ENCODE data around the gene BIN2.
A peak's percentile ranks its signal among the peaks of the same experiment; 100 is the strongest.

Gene BIN2

GRCh38 chr12:51254536-51254935 is 69.4 kb downstream of the BIN2 start:
- DNase-seq = no peak

- no peak for DNase-seq
Observed at GRCh38 chr12:51253276-51253675, 70.7 kb downstream of the BIN2 start.

DNA sequence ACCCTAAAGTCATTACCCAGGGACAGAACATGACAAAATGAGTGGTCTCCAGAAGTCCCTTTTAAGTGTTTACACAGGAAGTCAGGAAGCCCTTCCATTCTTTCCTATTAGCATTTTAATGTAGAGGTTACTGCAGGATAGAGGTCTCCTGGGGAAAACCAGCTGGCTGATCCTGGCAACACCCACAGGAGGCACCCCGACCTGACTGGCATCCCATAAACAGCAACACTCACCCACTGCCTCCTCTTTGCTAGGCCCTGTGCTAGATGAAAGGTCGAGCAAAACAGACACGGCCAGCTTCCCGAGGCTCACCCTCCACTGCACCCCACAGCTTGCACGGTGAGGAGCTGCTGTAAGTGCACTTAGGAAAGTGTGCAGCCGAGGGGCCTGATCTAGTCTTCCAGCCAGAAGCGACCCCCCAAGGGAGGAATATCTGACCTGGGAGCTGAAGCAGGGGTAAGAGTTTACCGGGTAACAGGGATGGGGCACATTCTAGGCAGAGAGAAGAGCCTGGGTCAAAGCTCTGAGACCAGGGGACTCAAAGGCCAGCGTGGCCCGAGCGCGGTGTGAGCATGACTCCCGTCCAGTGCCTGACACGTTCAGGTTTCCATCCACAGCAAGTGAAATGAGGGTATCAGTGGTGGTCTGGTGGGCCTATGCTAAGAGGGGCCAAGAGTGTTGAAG is 76.3 kb downstream of the BIN2 start:
- DNase-seq = no peak

GRCh38 chr12:51246254-51246853 is 77.6 kb downstream of the BIN2 start:
- DNase-seq = peak; percentile 84 to 96 (median 90)

- DNase-seq = no peak
Observed at GRCh38 chr12:51245476-51246253, 78.3 kb downstream of the BIN2 start.

DNA sequence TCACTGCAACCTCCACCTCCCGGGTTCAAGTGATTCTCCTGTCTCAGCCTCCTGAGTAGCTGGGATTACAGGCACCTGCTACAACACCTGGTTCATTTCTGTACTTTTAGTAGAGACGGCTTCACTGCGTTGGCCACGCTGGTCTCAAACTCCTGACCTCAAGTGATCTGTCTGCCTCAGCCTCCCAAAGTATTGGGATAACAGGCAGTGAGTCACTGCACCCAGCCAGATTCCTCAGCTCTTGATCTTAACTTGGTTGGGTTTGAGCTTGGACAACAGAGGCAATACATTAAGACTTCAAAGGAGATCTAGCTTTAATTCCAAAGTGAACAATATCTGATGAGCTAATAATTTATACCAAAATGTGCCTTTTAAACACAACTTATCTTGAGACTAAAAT is 79.7 kb downstream of the BIN2 start:
- DNase-seq = no peak

DNA sequence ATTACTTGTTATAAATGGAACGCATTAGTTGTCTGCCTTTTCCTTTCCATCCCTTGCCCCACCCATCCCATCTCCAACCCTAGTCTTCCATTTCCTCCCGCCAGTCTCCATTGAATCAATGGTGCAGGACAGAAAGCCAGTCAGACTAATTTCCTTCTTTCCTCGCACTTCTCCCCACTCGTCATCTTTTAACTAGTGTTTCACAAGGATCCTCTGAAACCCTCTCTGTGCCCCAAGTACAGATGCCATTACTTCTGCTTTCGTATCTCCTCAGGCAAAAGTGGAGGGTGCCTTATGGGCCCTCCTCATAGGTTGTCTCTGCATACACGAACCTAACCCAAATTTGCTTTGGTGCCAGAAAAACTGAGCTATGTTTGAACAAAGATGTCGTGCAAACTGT is 81.1 kb downstream of the BIN2 start:
- DNase-seq = peak; percentile 67 to 89 (median 78)

GRCh38 chr12:51242120-51242519 is 81.9 kb downstream of the BIN2 start:
- peak; percentile 87 to 94 (median 92) for DNase-seq

- no peak for DNase-seq
Observed at GRCh38 chr12:51240971-51241370, 83.0 kb downstream of the BIN2 start.

DNA sequence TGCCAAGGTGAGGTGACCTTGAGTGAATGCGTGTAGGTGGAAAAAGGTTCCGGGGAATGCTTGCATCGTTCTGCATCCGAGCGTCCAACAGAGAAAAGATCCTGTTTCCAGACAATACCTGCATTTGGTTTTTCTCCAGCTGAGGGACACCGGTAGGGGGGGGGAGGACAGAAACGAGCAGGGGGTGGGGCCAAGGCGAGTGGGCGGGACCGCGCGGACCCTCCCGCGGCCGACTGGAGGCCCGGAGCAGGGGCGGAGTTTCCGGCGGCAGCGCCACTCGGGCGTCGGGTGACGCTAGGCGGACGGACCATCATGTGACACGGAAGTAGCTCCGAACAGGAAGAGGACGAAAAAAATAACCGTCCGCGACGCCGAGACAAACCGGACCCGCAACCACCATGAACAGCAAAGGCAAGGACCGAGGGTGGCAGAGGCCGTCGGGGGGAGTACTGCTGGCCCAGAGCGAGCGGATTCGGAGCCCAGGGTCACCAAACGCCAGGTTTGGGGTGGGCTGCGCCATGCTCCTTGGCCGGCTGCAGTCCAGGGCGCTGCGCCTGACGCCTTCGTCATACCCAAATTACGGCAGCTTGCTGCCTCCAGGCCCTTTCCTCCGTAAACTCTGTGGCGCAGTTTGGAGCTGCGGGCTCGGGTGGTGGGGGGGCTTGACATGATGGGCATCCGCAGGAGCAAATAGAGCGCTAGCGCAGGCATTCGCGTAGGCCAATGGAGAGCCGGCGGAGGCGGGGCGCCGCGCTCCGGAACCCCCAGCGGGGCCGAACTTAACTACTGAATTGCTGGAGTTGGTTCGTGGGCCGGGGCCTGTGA is 85.3 kb downstream of the BIN2 start, which contains the start of gene DAZAP2:
DAZAP2 (plus strand) TSS at position 317 of the 825 bp plus-strand sequence; CDS start at position 399, 82 bp downstream.
- peak; percentile 96 to 98 (median 98) for DNase-seq

DNA sequence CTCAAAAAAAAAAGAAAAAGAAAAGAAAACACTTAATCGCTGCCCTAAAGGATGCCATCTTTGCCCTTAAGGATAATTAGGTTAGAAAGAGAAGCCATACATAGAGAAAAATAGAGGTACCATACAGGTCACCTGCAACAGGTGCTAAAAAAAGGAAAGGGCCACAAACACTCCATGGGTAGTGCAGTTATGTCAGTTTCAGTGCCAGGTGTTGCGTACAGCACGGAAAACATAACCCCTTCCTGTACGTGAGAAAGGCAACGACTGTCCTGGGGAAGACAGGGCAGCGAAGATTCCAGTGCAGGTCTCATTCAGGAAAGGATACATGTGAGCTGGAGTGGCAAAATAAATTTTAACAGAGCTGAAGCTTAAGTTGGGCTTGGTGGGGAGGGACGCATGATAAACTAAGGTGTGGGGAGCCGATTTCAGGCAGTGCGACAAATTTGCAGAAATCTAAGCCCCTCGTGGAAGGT is 85.9 kb downstream of the BIN2 start:
- DNase-seq = peak in 1 of 4 experiments; percentile 13

DNA sequence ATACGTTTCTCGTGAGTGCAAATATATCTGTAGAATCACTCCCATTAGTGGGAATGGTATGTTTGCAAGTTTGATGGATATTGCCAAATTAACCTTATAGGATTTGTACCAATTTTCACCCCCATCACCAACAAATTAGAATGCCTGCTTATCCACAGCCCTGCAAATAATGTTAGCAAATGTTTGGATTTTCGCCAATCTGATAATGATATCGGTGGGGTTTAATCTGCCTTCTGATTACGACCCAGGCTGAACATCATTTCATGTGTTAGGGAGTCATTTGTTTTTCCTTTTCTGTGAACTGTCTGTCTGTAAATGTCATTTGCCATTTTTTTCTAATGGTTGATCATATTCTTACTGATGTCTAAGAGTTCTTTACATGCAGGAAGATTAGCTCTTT is 89.4 kb downstream of the BIN2 start:
- DNase-seq = no peak

DNA sequence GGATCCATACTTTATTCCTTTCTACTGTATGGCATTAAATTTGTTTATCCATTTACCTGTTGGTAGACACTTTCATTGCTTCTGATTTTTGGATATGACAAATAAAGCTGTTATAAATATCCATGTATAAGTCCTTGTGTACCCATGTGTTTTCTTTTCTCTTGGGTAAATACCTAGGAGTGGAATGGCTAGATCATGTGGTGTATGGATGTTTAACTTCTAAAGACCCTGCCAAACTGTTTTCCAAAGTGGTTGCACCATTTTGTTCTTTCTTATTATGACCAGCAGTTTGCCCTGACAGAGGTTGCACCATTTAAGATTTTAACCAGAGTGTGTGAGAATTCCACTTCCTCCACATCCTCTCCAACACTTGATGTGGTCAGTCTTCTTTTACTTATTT is 91.3 kb downstream of the BIN2 start:
- DNase-seq = no peak

Measured in suppressor macrophage (primary cell).